M059J (cell line): ENCODE measurements around the gene CIAO1. TPM values are rescaled to one million over a fixed set of nuclear protein-coding genes. Genes with fewer than 3 reads are reported as not detected.

ENCODE experiments used
- total RNA-seq: library from RNA; depleted of rRNA; stranded (reverse); fragments of >200 nt; shearing (Covaris generic); gene quantifications from 2 replicates; pipeline ENCODE4 v1.2.3, GENCODE V29; 2014; rRNA removed

CIAO1 gene
- total RNA-seq, 1 experiment from 2014 or later, result 115 TPM

Other genes starting within 250 kb of the CIAO1 start
- not detected in 2 replicates for gene GPAT2, start 231.3 kb upstream of the CIAO1 start, total RNA-seq
- not detected in 2 replicates for gene ADRA2B, start 149.7 kb upstream of the CIAO1 start, total RNA-seq
- gene ASTL, start 127.7 kb upstream of the CIAO1 start, total RNA-seq, result 0.17 TPM in 1 of 2 replicates, not detected in the other
- 75.8 and 103 TPM in 2 replicates for gene DUSP2, start 120.8 kb upstream of the CIAO1 start, total RNA-seq
- 134 and 160 TPM in 2 replicates for gene STARD7, start 57.4 kb upstream of the CIAO1 start, total RNA-seq
- gene TMEM127, start 228 bp upstream of the CIAO1 start, total RNA-seq, result 33.8 and 45.3 TPM in 2 replicates
- gene SNRNP200, start 39.3 kb downstream of the CIAO1 start, total RNA-seq, result 26.8 and 51.4 TPM in 2 replicates
- gene ITPRIPL1, start 59.1 kb downstream of the CIAO1 start, total RNA-seq, result 1.3 and 3.2 TPM in 2 replicates
- gene NCAPH, start 69.5 kb downstream of the CIAO1 start, total RNA-seq, result 35.5 and 53.6 TPM in 2 replicates
- gene NEURL3, start 239.1 kb downstream of the CIAO1 start, total RNA-seq, result 0.59 and 1.1 TPM in 2 replicates